GM12875 (cell line): ENCODE measurements around the gene CDH6.

Experiments used
- H3K4me3 ChIP-seq: one replicate; pipeline ENCODE4 v1.5.1; 2011; ENCODE audit warnings: low read depth, low read length, control low read depth
- CTCF ChIP-seq: IDR thresholded peaks from 2 replicates; pipeline ENCODE4 v1.5.1; 2011; ENCODE audit warnings: low read depth, mild to moderate bottlenecking, control low read depth, inconsistent platforms, low read length, moderate library complexity, borderline replicate concordance; ENCODE audit not compliant: insufficient read depth

CDH6 gene

GRCh38 chr5:31362931-31363568, 169.6 kb downstream of the CDH6 start:
- no peak for TF ChIP-seq CTCF
- H3K4me3 ChIP-seq: no peak overlapping the region

DNA sequence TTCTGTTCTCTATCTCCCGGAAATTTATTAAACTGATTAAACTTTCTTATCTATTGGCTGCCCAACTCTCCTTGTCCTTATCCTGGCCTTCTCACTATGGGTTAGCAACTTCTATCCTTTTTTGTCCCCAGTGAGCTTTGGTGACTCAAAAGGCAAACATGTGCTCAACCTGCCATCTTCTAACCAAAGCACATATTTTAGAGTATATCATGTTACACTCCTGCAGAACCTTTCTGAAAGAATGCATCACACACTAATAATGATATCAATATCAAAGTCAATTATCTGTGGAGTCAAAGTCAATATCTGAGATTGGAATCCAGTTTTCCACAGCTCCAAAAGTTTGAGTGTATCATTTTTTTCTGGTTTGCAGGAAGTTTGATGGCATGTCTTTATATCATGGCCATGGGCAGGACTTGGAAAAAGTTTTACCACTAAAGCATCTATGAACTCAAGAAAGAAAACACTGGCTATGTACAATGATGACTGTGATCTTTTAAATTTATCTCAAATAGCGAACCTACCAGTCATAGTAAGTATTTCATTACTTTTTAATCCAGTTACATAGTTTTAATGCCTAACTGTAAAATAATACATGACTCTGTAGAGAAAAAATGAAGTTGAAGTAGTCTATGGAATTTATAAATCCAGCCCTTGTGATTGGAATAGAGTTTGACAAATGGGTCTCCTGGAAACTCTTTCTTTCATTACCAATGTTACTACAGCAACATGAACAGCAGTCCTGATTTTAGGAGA, 171.6 kb downstream of the CDH6 start:
- no peak overlapping the region for H3K4me3 ChIP-seq

GRCh38 chr5:31365776-31366175, 172.3 kb downstream of the CDH6 start:
- TF ChIP-seq CTCF: no peak
- H3K4me3 ChIP-seq: no peak overlapping the region

More for the DNA sequence above, 171.6 kb downstream of the CDH6 start:
- TF ChIP-seq CTCF: no peak

GRCh38 chr5:31366941-31367340, 173.5 kb downstream of the CDH6 start:
- no peak overlapping the region for H3K4me3 ChIP-seq
- TF ChIP-seq CTCF: no peak

DNA sequence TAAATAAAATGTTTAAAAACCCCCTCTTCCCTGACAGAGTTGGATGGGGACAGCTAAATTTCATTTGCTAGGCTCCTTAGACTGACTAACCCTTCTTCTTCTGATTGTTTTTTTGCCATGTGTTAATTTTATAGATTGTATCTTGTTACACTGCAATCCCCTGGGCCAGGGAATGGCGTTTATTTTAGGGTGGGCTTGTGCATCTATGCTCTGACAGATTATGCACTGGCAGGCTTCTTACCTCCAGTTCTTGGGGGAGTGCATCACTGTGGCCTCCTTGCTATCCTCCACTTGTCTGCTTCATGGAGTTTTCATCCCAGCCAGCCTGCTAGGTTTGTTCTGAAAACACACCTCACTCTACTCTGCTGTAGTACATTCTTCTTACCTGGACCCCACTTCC, 178.6 kb downstream of the CDH6 start:
- TF ChIP-seq CTCF: no peak

GRCh38 chr5:31375999-31376720, 182.7 kb downstream of the CDH6 start:
- no peak for TF ChIP-seq CTCF
- no peak overlapping the region for H3K4me3 ChIP-seq

More for the DNA sequence above, 178.6 kb downstream of the CDH6 start:
- no peak overlapping the region for H3K4me3 ChIP-seq
